GM23338 (cell line): ENCODE results near the gene CMIP. TPM values are rescaled to one million over a fixed set of nuclear protein-coding genes. Genes with fewer than 3 reads are reported as not detected.

Experiments
- ATAC-seq: fragments of 200-7000 bp; cut with Tn5 transposase; 3 replicates; pipeline ENCODE4 v1.9.1; 2020
- DNase-seq: peaks from one replicate; pipeline ENCODE4 v3.0.0-alpha.2; 2015; ENCODE audit warnings: low spot score
- H2AFZ ChIP-seq: fragments of 200-600 bp; sonication (generic); 2 replicates; pipeline ENCODE4 v1.8.0; 2016; ENCODE audit warnings: antibody characterized with exemption, mild to moderate bottlenecking, moderate library complexity
- H3F3A ChIP-seq: fragments of 200-600 bp; sonication (generic); replicated peaks from 2 replicates; pipeline ENCODE4 v1.8.0; 2017; ENCODE audit warnings: antibody characterized with exemption, mixed run types, low read depth
- H3K27ac ChIP-seq: fragments of 200-600 bp; sonication (generic); 2 replicates; pipeline ENCODE4 v1.6.1; 2016; ENCODE audit warnings: low read depth
- H3K27me3 ChIP-seq: fragments of 200-600 bp; sonication (generic); 2 replicates; pipeline ENCODE4 v1.8.0; 2016; ENCODE audit warnings: mild to moderate bottlenecking, mixed run types, moderate library complexity; ENCODE audit not compliant: insufficient read depth
- H3K36me3 ChIP-seq: fragments of 200-600 bp; sonication (generic); 2 replicates; pipeline ENCODE4 v1.8.0; 2016; ENCODE audit warnings: mild to moderate bottlenecking; ENCODE audit not compliant: insufficient read depth
- H3K4me1 ChIP-seq: fragments of 200-600 bp; sonication (generic); 2 replicates; pipeline ENCODE4 v1.8.0; 2016; ENCODE audit warnings: mild to moderate bottlenecking, moderate library complexity; ENCODE audit not compliant: insufficient read depth
- H3K4me2 ChIP-seq: fragments of 200-600 bp; sonication (generic); 2 replicates; pipeline ENCODE4 v1.7.1; 2017; ENCODE audit warnings: mixed run types
- H3K4me3 ChIP-seq: fragments of 200-600 bp; sonication (generic); 2 replicates; pipeline ENCODE4 v1.6.1; 2016; ENCODE audit warnings: mixed run types
- H3K79me2 ChIP-seq: fragments of 200-600 bp; sonication (generic); replicated peaks from 2 replicates; pipeline ENCODE4 v1.8.0; 2017; ENCODE audit warnings: mild to moderate bottlenecking; ENCODE audit not compliant: insufficient read depth
- H3K9me2 ChIP-seq: fragments of 200-600 bp; sonication (generic); 2 replicates; pipeline ENCODE4 v1.8.0; 2017; ENCODE audit not compliant: insufficient read depth
- H4K20me1 ChIP-seq: fragments of 200-600 bp; sonication (generic); replicated peaks from 2 replicates; pipeline ENCODE4 v1.8.0; 2017; ENCODE audit warnings: mild to moderate bottlenecking; ENCODE audit not compliant: insufficient read depth
- H3K27ac Mint-ChIP-seq: 2 replicates; pipeline ENCODE4 v1.8.0; 2020; ENCODE audit warnings: inconsistent platforms, mild to moderate bottlenecking, moderate library complexity, mixed read lengths
- H3K27me3 Mint-ChIP-seq: 3 replicates; pipeline ENCODE4 v1.8.0; 2022; ENCODE audit warnings: low read depth, mild to moderate bottlenecking, moderate library complexity, mixed read lengths, inconsistent platforms; ENCODE audit not compliant: insufficient read depth, poor library complexity
- H3K36me3 Mint-ChIP-seq: 3 replicates; pipeline ENCODE4 v1.8.0; 2021; ENCODE audit warnings: low read depth, mild to moderate bottlenecking, inconsistent platforms, moderate library complexity, mixed read lengths
- H3K4me1 Mint-ChIP-seq: 3 replicates; pipeline ENCODE4 v1.8.0; 2020; ENCODE audit warnings: mild to moderate bottlenecking, inconsistent platforms, mixed read lengths
- H3K4me3 Mint-ChIP-seq: 3 replicates; pipeline ENCODE4 v1.8.0; 2021; ENCODE audit warnings: moderate library complexity, mild to moderate bottlenecking, inconsistent platforms, mixed read lengths
- H3K9me3 Mint-ChIP-seq: 3 replicates; pipeline ENCODE4 v1.8.0; 2020; ENCODE audit warnings: moderate library complexity, mild to moderate bottlenecking, inconsistent platforms, mixed read lengths
- CREB1 ChIP-seq: fragments of 250-450 bp; sonication (Bioruptor Pico); IDR thresholded peaks from 2 replicates; pipeline ENCODE4 v1.5.0; 2020; ENCODE audit warnings: low read depth, mild to moderate bottlenecking, moderate library complexity
- EZH2phosphoT487 ChIP-seq: fragments of 200-600 bp; sonication (generic); IDR thresholded peaks from one replicate; pipeline ENCODE4 v1.8.1; 2018; ENCODE audit warnings: antibody characterized with exemption; ENCODE audit not compliant: unreplicated experiment
- NANOG ChIP-seq: IDR thresholded peaks from 2 replicates; pipeline ENCODE4 v1.6.1; 2016; ENCODE audit warnings: antibody characterized with exemption, borderline replicate concordance
- STAT1 ChIP-seq: IDR thresholded peaks from one replicate; pipeline ENCODE4 v1.6.1; 2016; ENCODE audit warnings: antibody characterized with exemption; ENCODE audit not compliant: unreplicated experiment
- polyA plus RNA-seq: library from polyadenylated mRNA; unstranded; fragments of >200 nt; fragmentation: Nextera tagmentation; extraction: Ambion mirVana; gene quantifications from 2 replicates; pipeline ENCODE4 v1.2.1, GENCODE V29; 2016
- total RNA-seq: library from RNA; depleted of rRNA; stranded (reverse); fragments of >200 nt; shearing (Covaris generic); gene quantifications from 2 replicates; pipeline ENCODE4 v1.2.3, GENCODE V29; 2014
- TF ChIP-seq, protein P1 (sequence below): IDR thresholded peaks from one replicate; pipeline ENCODE4 v1.6.1; 2018; ENCODE audit warnings: antibody characterized with exemption; ENCODE audit not compliant: unreplicated experiment
- TF ChIP-seq, protein P2 (sequence below), 2 experiments: fragments of 200-600 bp in 1 of 2; sonication (generic) in 1 of 2; conservative IDR thresholded peaks; 2 replicates each; pipeline versions ENCODE4 v1.5.1 to v1.6.1; 2016 to 2017; ENCODE audit warnings: antibody characterized with exemption in 2 of 2, low read depth in 2 of 2, mild to moderate bottlenecking in 2 of 2, moderate library complexity in 1 of 2

CMIP gene
- total and polyA plus RNA-seq, 2 experiments from 2014 or later = 9.5 to 62.3 TPM

DNA sequence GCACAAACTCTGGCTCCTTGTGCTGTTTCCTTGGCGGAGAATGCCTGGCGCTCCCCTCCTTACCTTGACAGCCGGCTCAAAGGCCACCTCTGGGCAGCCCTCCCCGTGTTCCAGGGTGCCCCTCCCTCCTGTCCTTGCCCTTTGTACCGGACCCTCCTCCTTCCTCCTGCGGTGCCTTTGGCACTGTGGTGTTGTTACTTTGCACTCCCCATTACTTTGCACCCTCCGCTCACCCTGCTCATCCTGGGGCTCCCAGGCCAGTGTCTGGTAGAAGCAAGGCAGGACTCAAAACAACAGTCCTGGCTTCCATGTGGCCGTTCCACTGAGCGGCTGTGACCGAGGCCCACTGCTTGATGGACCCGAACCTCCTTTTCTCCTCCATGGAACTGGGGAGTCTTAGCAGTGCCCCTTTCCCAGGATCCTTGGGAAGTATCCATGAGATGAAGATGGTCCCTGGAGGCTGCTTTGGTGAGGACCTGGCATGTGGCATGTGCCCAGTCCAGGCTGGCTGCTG is 147.8 kb downstream of the CMIP start:
- Histone ChIP-seq H3K4me3 (no peak overlapping the region), H3F3A (no peaks in the 10 kb centered on the region), H3K9me2 (no peaks in the 10 kb centered on the region), H3K4me2 (no peak overlapping the region), H3K79me2 (peaks cover 52% of the 10 kb centered on the region), H3K36me3 (no peaks in the 10 kb centered on the region), H3K27me3 (no peaks in the 10 kb centered on the region), H2AFZ (no peak overlapping the region), H3K4me1 (no peaks in the 10 kb centered on the region), H4K20me1 (peaks cover 6% of the 10 kb centered on the region; the same call in 1 of the 2 replicates), H3K27ac (no peak overlapping the region)
- peaks cover 17% of the 10 kb centered on the region for H3K27me3 Mint-ChIP-seq
- no peaks in the 10 kb centered on the region for H3K9me3 Mint-ChIP-seq
- no peak overlapping the region for H3K4me3 Mint-ChIP-seq
- ATAC-seq (no peak; the same call in 2 of the 3 replicates), DNase-seq (no peak)
- H3K36me3 Mint-ChIP-seq = peaks cover 7% of the 10 kb centered on the region; the same call in 2 of the 3 replicates
- H3K27ac Mint-ChIP-seq = no peak overlapping the region
- TF ChIP-seq STAT1 = no peak
- TF ChIP-seq, protein P1, sequence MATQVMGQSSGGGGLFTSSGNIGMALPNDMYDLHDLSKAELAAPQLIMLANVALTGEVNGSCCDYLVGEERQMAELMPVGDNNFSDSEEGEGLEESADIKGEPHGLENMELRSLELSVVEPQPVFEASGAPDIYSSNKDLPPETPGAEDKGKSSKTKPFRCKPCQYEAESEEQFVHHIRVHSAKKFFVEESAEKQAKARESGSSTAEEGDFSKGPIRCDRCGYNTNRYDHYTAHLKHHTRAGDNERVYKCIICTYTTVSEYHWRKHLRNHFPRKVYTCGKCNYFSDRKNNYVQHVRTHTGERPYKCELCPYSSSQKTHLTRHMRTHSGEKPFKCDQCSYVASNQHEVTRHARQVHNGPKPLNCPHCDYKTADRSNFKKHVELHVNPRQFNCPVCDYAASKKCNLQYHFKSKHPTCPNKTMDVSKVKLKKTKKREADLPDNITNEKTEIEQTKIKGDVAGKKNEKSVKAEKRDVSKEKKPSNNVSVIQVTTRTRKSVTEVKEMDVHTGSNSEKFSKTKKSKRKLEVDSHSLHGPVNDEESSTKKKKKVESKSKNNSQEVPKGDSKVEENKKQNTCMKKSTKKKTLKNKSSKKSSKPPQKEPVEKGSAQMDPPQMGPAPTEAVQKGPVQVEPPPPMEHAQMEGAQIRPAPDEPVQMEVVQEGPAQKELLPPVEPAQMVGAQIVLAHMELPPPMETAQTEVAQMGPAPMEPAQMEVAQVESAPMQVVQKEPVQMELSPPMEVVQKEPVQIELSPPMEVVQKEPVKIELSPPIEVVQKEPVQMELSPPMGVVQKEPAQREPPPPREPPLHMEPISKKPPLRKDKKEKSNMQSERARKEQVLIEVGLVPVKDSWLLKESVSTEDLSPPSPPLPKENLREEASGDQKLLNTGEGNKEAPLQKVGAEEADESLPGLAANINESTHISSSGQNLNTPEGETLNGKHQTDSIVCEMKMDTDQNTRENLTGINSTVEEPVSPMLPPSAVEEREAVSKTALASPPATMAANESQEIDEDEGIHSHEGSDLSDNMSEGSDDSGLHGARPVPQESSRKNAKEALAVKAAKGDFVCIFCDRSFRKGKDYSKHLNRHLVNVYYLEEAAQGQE = no peak
- no peak for TF ChIP-seq EZH2phosphoT487
- TF ChIP-seq CREB1 = no peak
- TF ChIP-seq NANOG = no peak
- peaks cover 7% of the 10 kb centered on the region for H3K4me1 Mint-ChIP-seq

DNA sequence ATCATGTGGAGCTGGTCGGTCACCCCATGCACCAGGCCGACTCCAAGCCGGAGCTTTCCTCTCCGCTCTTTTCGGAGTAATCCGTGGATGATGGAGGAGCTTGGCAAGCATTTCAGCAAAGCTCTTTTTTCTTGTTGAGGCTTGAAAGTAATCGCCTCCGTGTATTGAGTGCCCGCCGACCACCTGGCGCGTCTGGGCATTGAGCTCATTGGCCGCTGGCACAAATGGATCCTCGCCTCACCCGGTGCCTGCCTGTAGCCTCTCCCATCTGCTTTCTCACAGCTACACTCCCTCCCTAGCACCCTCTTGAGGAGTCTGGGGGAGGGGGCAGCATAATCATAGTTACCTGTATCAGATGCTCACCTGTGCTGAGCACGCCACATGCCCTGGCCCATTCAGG is 148.9 kb downstream of the CMIP start:
- H2AFZ ChIP-seq = no peak overlapping the region
- H3K4me1 Mint-ChIP-seq = peaks cover 14% of the 10 kb centered on the region
- no peak overlapping the region for H3K27ac ChIP-seq
- no peaks in the 10 kb centered on the region for H3K4me1 ChIP-seq
- peaks cover 49% of the 10 kb centered on the region for H3K79me2 ChIP-seq
- no peak overlapping the region for H3K27ac Mint-ChIP-seq
- H3K9me2 ChIP-seq = no peaks in the 10 kb centered on the region
- H3K4me2 ChIP-seq = no peak overlapping the region
- H3K27me3 ChIP-seq = no peaks in the 10 kb centered on the region
- H3K4me3 Mint-ChIP-seq = no peak overlapping the region
- peaks cover 13% of the 10 kb centered on the region for H4K20me1 ChIP-seq
- H3K4me3 ChIP-seq = no peak overlapping the region
- H3F3A ChIP-seq = no peaks in the 10 kb centered on the region
- peak; percentile 38 for DNase-seq
- no peaks in the 10 kb centered on the region for H3K9me3 Mint-ChIP-seq
- peak; percentile 59 for ATAC-seq
- peaks cover 17% of the 10 kb centered on the region for H3K27me3 Mint-ChIP-seq
- TF ChIP-seq, protein P2, sequence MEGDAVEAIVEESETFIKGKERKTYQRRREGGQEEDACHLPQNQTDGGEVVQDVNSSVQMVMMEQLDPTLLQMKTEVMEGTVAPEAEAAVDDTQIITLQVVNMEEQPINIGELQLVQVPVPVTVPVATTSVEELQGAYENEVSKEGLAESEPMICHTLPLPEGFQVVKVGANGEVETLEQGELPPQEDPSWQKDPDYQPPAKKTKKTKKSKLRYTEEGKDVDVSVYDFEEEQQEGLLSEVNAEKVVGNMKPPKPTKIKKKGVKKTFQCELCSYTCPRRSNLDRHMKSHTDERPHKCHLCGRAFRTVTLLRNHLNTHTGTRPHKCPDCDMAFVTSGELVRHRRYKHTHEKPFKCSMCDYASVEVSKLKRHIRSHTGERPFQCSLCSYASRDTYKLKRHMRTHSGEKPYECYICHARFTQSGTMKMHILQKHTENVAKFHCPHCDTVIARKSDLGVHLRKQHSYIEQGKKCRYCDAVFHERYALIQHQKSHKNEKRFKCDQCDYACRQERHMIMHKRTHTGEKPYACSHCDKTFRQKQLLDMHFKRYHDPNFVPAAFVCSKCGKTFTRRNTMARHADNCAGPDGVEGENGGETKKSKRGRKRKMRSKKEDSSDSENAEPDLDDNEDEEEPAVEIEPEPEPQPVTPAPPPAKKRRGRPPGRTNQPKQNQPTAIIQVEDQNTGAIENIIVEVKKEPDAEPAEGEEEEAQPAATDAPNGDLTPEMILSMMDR (conservative IDR thresholded peaks at IDR 0.05; ENCODE audit: low read depth in 2 of 2) = 0 out of 4 replicates have a peak, but pooled peaks of 1 of the 2 experiments have one; percentile 5
- no peak for TF ChIP-seq NANOG
- H3K36me3 ChIP-seq = no peaks in the 10 kb centered on the region
- peaks cover 7% of the 10 kb centered on the region; the same call in 2 of the 3 replicates for H3K36me3 Mint-ChIP-seq
